HCT116 (cell line): ENCODE measurements around the gene CXCR4. TPM values are rescaled to one million over a fixed set of nuclear protein-coding genes. Genes with fewer than 3 reads are reported as not detected.

Experiments
- ATAC-seq: fragments of 200-7000 bp; cut with Tn5 transposase; 2 replicates; pipeline ENCODE4 v1.9.1; 2020; ENCODE audit warnings: mild to moderate bottlenecking, moderate library complexity
- BruUV-seq: library from RNA; stranded (reverse); fragments of 400-500 nt; replicated peaks from 2 replicates; lab custom pipeline; 2021; lab: Mats Ljungman, UMichigan
- CTCF ChIA-PET: fragments of 300-600 bp; sonication (Branson Sonifier 250); formaldehyde crosslinking; loops from one replicate; lab custom pipeline; 2021; ENCODE audit warnings: antibody characterized with exemption; lab: Charles Lee
- POLR2A ChIA-PET: fragments of 300-600, 350-600 bp; sonication (Branson Sonifier 250); formaldehyde crosslinking; loops from one replicate; lab custom pipeline; 2021; ENCODE audit warnings: antibody characterized with exemption; lab: Charles Lee
- RAD21 ChIA-PET, 2 experiments: fragments of 300-600 bp; sonication (Branson Sonifier 250); formaldehyde crosslinking; loops; one replicate each; lab custom pipeline; 2023; ENCODE audit warnings: low total read pairs in 2 of 2; ENCODE audit not compliant: uncharacterized antibody in 2 of 2, unreplicated experiment in 2 of 2, low non-redundant PET in 1 of 2; lab: Charles Lee
- DNase-seq: peaks from one replicate; pipeline ENCODE4 v3.0.0-alpha.2; 2010; ENCODE audit warnings: low read depth, low spot score
- H2AFZ ChIP-seq: fragments of 200-600 bp; shearing (Covaris generic), sonication (generic); 2 replicates; pipeline ENCODE4 v1.6.1; 2017; ENCODE audit warnings: low read depth, mixed run types, mixed read lengths, antibody characterized with exemption, low read length; ENCODE audit not compliant: poor library complexity, severe bottlenecking
- H3K27ac ChIP-seq: 2 replicates; pipeline ENCODE4 v1.5.1; 2012; ENCODE audit warnings: low read depth, low read length
- H3K27me3 ChIP-seq: fragments of 200-600 bp; sonication (generic); 2 replicates; pipeline ENCODE4 v1.6.1; 2016; ENCODE audit warnings: mixed run types, low read length, mixed read lengths; ENCODE audit not compliant: insufficient read depth
- H3K36me3 ChIP-seq, 2 experiments: fragments of 200-500 bp in 1 of 2; fragments of 200-600 bp in 1 of 2; sonication (Bioruptor generic) in 1 of 2; sonication (generic) in 1 of 2; 2 replicates each; pipeline versions ENCODE4 v1.5.1 to v1.6.1; 2014 to 2016; ENCODE audit warnings: low read length in 2 of 2, inconsistent platforms in 1 of 2, mixed read lengths in 1 of 2, mixed run types in 1 of 2; ENCODE audit not compliant: insufficient read depth in 2 of 2, control insufficient read depth in 1 of 2
- H3K4me1 ChIP-seq, 2 experiments: fragments of 200-600 bp in 1 of 2; sonication (generic) in 1 of 2; 2 replicates each; pipeline versions ENCODE4 v1.5.1 to v1.6.1; 2012 to 2017; ENCODE audit warnings: low read length in 2 of 2, inconsistent platforms in 1 of 2, mild to moderate bottlenecking in 1 of 2, mixed read lengths in 1 of 2, mixed run types in 1 of 2, moderate library complexity in 1 of 2; ENCODE audit not compliant: insufficient read depth in 2 of 2, control insufficient read depth in 1 of 2
- H3K4me2 ChIP-seq: fragments of 200-600 bp; sonication (generic); 2 replicates; pipeline ENCODE4 v1.6.1; 2017; ENCODE audit warnings: mixed run types, low read length, mixed read lengths
- H3K4me3 ChIP-seq, 2 experiments: fragments of 200-600 bp in 1 of 2; sonication (generic) in 1 of 2; replicated peaks in 1 of 2; 2 replicates each; pipeline ENCODE4 v1.5.1; 2011 to 2016; ENCODE audit warnings: low read length in 2 of 2, control low read depth in 1 of 2, low read depth in 1 of 2, mild to moderate bottlenecking in 1 of 2, mixed read lengths in 1 of 2, mixed run types in 1 of 2
- H3K79me2 ChIP-seq: fragments of 200-600 bp; sonication (generic); 2 replicates; pipeline ENCODE4 v1.6.1; 2017; ENCODE audit warnings: mild to moderate bottlenecking, mixed run types, low read length, moderate library complexity, mixed read lengths; ENCODE audit not compliant: insufficient read depth
- H3K9ac ChIP-seq: fragments of 200-600 bp; sonication (generic); 2 replicates; pipeline ENCODE4 v1.6.1; 2016; ENCODE audit warnings: low read length, mixed read lengths
- H3K9me2 ChIP-seq: fragments of 200-600 bp; sonication (generic), shearing (Covaris generic); 2 replicates; pipeline ENCODE4 v1.6.1; 2017; ENCODE audit warnings: mixed run types, mild to moderate bottlenecking, moderate library complexity; ENCODE audit not compliant: insufficient read depth
- H3K9me3 ChIP-seq, 2 experiments: fragments of 200-500 bp in 1 of 2; fragments of 200-600 bp in 1 of 2; sonication (Bioruptor generic) in 1 of 2; sonication (generic) in 1 of 2; 2 replicates each; pipeline ENCODE4 v1.6.1; 2014 to 2017; ENCODE audit warnings: low read length in 2 of 2, mixed read lengths in 2 of 2, inconsistent platforms in 1 of 2, low read depth in 1 of 2, mild to moderate bottlenecking in 1 of 2, mixed run types in 1 of 2, moderate library complexity in 1 of 2; ENCODE audit not compliant: control insufficient read depth in 1 of 2, insufficient read depth in 1 of 2
- H4K20me1 ChIP-seq: fragments of 200-600 bp; sonication (generic), shearing (Covaris generic); 2 replicates; pipeline ENCODE4 v1.6.1; 2017; ENCODE audit warnings: mixed run types, mild to moderate bottlenecking, moderate library complexity; ENCODE audit not compliant: insufficient read depth
- ELF1 ChIP-seq: IDR thresholded peaks from 2 replicates; pipeline ENCODE4 v1.6.1; 2012; ENCODE audit warnings: low read depth, borderline replicate concordance
- EZH2 ChIP-seq: fragments of 200-600 bp; sonication (generic); IDR thresholded peaks from 2 replicates; pipeline ENCODE4 v1.6.1; 2017; ENCODE audit warnings: antibody characterized with exemption, mixed run types
- EZH2phosphoT487 ChIP-seq: fragments of 200-600 bp; IDR thresholded peaks from 2 replicates; pipeline ENCODE4 v1.6.1; 2018; ENCODE audit warnings: antibody characterized with exemption, borderline replicate concordance
- JUND ChIP-seq: IDR thresholded peaks from 2 replicates; pipeline ENCODE4 v1.6.1; 2012
- MAX ChIP-seq: IDR thresholded peaks from 2 replicates; pipeline ENCODE4 v1.6.1; 2012
- POLR2AphosphoS5 ChIP-seq: IDR thresholded peaks from 2 replicates; pipeline ENCODE4 v1.6.1; 2011; ENCODE audit warnings: mild to moderate bottlenecking, low read depth, low read length, moderate library complexity
- RAD21 ChIP-seq: IDR thresholded peaks from 2 replicates; pipeline ENCODE4 v1.6.1; 2012; ENCODE audit warnings: low read depth, mild to moderate bottlenecking
- SRF ChIP-seq: IDR thresholded peaks from 2 replicates; pipeline ENCODE4 v1.6.1; 2012; ENCODE audit warnings: low read depth
- YY1 ChIP-seq: IDR thresholded peaks from 2 replicates; pipeline ENCODE4 v1.6.1; 2011; ENCODE audit warnings: low read length, low read depth, moderate library complexity, mild to moderate bottlenecking; ENCODE audit not compliant: insufficient replicate concordance; ENCODE audit errors: extremely low read depth
- intact Hi-C: fragments of 100-400 bp; cut with micrococcal nuclease; formaldehyde crosslinking; loops from 2 replicates; pipeline ENCODE4 v1.10.0; 2022
- total RNA-seq: library from RNA; stranded (reverse); gene quantifications from one replicate; pipeline ENCODE4 v1.2.1, GENCODE V29; 2021; ENCODE audit not compliant: unreplicated experiment
- TF ChIP-seq, protein P1 (sequence below): IDR thresholded peaks from 2 replicates; pipeline ENCODE4 v1.6.1; 2012; ENCODE audit warnings: low read depth
- TF ChIP-seq, protein P2 (sequence below): IDR thresholded peaks from 2 replicates; pipeline ENCODE4 v1.6.1; 2012

CXCR4 gene
- total RNA-seq, 1 experiment from 2014 or later: 1.3 TPM

GRCh38 chr2:136154384-136154783 is 36.4 kb upstream of the CXCR4 start:
- no peaks in the 10 kb centered on the region for H3K36me3 ChIP-seq
- RAD21 ChIA-PET: no interaction called here
- H3K27me3 ChIP-seq: peaks cover 4% of the 10 kb centered on the region; the same call in 1 of the 2 replicates
- TF ChIP-seq EZH2phosphoT487 (no peak), JUND (no peak), EZH2 (no peak), SRF (no peak), YY1 (no peak), MAX (no peak), ELF1 (no peak), RAD21 (no peak), POLR2AphosphoS5 (no peak)
- TF ChIP-seq, protein P1, sequence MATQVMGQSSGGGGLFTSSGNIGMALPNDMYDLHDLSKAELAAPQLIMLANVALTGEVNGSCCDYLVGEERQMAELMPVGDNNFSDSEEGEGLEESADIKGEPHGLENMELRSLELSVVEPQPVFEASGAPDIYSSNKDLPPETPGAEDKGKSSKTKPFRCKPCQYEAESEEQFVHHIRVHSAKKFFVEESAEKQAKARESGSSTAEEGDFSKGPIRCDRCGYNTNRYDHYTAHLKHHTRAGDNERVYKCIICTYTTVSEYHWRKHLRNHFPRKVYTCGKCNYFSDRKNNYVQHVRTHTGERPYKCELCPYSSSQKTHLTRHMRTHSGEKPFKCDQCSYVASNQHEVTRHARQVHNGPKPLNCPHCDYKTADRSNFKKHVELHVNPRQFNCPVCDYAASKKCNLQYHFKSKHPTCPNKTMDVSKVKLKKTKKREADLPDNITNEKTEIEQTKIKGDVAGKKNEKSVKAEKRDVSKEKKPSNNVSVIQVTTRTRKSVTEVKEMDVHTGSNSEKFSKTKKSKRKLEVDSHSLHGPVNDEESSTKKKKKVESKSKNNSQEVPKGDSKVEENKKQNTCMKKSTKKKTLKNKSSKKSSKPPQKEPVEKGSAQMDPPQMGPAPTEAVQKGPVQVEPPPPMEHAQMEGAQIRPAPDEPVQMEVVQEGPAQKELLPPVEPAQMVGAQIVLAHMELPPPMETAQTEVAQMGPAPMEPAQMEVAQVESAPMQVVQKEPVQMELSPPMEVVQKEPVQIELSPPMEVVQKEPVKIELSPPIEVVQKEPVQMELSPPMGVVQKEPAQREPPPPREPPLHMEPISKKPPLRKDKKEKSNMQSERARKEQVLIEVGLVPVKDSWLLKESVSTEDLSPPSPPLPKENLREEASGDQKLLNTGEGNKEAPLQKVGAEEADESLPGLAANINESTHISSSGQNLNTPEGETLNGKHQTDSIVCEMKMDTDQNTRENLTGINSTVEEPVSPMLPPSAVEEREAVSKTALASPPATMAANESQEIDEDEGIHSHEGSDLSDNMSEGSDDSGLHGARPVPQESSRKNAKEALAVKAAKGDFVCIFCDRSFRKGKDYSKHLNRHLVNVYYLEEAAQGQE: no peak
- TF ChIP-seq, protein P2, sequence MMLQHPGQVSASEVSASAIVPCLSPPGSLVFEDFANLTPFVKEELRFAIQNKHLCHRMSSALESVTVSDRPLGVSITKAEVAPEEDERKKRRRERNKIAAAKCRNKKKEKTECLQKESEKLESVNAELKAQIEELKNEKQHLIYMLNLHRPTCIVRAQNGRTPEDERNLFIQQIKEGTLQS: no peak
- POLR2A ChIA-PET: no interaction called here
- H3K9me3 ChIP-seq: no peaks in the 10 kb centered on the region
- H3K4me3 ChIP-seq: no peak overlapping the region
- CTCF ChIA-PET: no interaction called here
- H3K9ac ChIP-seq: no peak overlapping the region
- BruUV-seq: no TSS peak
- no peak overlapping the region for H3K4me2 ChIP-seq
- no peaks in the 10 kb centered on the region for H3K79me2 ChIP-seq
- ATAC-seq: peak; percentile 61; the same call in 1 of the 2 replicates
- H3K4me1 ChIP-seq: no peaks in the 10 kb centered on the region
- H3K9me2 ChIP-seq: no peaks in the 10 kb centered on the region
- H2AFZ ChIP-seq: no peak overlapping the region
- H4K20me1 ChIP-seq: no peaks in the 10 kb centered on the region
- no peak for DNase-seq
- intact Hi-C loops: no loop called here
- H3K27ac ChIP-seq: no peak overlapping the region
